Activated CD8-positive, alpha-beta memory T cell treated with anti-CD3 and anti-CD28 coated beads, Interleukin-2, amount 50 U/mL, for 24 hours (primary cell): ENCODE data around the gene SESN1.
"Not testable (repeated sequence)": the region's sequence is repeated elsewhere in the genome, so short reads cannot be mapped to it uniquely, and the experiment has no call there.

ENCODE experiments used
- DNase-seq: peaks from one replicate; pipeline ENCODE4 v3.0.0-alpha.2; 2020; ENCODE audit errors: extremely low read depth

Gene SESN1

DNA sequence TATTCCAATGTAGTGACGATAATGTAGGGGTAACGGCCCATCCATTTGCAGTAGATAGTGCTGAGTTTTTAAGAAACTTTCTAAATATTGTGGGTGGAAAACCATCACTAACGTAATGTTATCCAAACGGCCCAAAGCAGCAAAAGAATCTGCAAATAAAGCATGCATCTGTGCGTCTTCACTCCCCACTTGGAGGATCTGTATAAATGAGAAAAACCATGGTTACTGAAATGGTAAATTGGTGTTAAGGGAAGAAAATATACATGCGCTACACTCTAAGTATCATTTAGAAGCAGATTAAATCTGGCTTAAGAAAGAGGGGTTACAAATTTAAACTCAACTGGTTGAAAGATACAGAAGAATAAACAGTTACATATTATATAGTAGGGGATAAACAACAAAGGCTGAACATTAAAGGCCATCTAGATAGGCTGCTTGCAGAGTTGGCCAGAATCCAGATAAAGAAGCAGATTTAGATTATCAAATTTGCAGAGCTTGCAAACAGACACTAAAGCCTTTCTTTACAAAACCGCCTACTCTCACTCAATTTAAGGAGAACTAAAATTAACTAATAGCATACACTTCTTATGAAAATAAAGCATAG is 93.3 kb downstream of the SESN1 start:
- no peak for DNase-seq

- DNase-seq = no peak
These were observed 94.4 kb downstream of the SESN1 start for GRCh38 chr6:109000289-109000688.

DNA sequence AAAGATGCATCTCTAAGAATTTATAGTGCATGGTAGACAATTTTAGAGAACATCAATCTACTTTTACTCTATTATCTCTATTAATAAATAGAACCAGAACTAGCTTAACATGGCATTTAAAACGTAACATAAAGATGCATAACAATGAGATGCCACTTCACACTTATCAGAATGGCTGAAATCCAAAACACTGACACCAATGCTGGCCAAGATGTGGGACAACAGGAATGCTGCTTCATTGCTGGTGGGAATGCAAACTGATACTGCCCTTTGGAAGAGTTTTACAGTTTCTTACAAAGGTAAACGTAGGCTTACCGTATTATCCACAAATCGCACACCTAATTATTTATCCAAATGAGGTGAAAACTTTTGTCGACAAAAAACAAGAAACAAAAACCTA is 95.2 kb downstream of the SESN1 start:
- DNase-seq = no peak

DNA sequence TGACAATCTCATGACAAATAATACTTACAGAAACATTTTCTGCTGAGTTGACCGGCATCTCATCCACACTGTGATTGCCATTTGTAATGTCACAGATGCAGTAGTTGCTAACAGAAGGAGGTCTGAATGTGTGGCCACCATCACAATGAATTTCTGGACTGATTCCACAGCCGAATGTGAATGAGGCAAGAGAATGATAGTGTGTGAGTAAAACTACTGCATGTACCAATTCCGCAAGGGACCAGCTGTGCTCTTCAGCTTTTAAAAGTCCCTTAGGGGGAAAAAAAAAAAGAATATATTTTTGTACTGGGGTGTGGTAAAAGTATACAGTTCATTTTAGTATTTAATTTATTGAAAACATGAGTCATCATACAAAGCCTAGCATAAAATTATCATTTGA is 96.2 kb downstream of the SESN1 start:
- DNase-seq = no peak

DNA sequence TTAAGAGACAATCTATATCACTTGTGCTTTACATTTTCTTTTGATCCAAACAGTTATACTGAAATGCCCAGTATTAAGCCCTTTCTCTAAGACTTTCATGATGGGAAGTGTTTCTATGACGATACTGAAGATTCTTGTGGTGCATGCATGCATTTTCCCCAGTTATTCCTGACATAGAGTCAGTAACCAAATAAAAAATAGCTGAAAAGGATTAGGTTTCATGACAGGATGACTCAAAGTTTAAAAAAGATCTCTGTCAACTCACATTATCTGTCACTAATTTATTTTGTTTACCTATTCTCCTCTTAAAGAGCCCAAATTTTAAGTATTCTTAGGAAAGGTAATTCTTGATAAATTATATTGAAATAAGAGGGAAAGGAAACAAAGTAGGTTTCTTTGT is 98.4 kb downstream of the SESN1 start:
- no peak for DNase-seq

DNA sequence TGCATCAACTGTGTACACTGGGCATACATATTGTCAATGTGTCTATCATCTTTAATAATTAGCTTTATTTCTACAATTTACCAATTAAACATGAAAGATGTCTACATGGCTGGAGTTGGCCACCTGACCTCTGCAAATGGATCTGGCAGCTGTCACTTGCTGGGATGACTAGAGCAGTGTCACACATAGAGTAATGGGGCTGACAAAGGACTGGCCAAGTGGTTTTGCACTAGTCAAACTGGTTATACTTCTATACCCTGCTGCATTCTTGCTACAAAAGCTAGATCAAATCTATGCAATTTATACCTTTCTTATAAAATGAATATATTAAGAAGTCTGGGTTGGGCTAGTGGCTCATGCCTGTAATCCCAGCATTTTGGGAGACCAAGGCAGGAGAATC is 99.3 kb downstream of the SESN1 start:
- DNase-seq = no peak

- DNase-seq = no peak
These were observed 100.8 kb downstream of the SESN1 start for GRCh38 chr6:108993876-108994275.

DNA sequence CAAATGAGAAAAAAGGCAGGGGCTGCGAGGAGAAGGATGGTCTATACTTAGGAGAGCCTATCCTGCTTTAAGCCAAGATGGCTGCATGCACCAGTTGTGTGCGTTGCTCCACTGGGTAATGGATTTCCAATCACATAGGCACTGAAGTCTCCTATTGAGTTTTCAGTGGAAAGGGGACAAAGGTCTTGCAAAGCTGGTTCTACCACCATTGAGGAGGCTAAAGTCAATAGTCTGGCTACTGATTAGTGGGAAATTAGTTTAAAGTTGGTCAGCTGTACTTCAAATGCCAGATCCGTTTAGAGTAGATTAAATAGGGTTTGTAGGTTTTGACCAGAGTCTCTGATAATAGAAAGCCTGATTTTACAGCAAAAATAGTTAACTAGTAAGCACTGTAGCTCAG is 104.9 kb downstream of the SESN1 start:
- no peak for DNase-seq

DNA sequence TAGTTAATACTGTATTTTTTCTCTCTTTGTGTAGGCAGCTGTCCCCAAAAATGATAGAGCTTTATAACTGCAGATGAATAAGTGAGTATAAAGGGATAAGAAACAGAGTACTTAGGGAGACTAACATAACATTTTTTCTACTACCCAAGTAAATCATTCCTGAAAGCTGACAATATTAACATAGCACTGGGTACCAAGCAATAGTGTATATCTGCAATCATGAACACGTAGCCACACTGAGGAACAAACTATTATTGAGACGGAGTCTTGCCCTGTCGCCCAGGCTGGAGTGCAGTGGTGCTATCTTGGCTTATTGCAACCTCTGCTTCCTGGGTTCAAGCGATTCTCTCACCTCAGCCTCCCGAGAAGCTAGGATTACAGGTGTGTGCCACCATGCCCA is 105.9 kb downstream of the SESN1 start:
- DNase-seq = no peak

DNA sequence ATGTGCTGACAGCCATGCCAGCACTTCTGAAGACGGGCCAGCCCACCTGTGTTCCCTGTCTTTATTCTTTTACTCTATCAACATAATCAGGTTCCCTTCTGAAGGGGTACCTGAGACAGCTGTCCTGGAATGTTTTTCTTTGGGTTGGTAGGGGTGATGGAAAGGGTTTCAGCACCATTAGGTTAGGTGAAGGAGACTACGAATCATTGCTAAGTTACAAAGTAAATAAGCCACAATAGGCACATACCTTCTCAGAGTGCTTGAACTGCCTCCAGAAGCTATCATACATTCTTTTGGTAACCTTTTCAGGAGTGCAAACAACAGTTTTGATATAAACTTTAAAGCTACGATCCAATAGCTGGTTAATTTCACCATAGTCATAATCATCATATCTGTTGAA is 106.3 kb downstream of the SESN1 start:
- DNase-seq = no peak

GRCh38 chr6:108987156-108987555 is 107.5 kb downstream of the SESN1 start:
- DNase-seq = no peak

- DNase-seq = no peak
These were observed 109.3 kb downstream of the SESN1 start for GRCh38 chr6:108985301-108985700.

DNA sequence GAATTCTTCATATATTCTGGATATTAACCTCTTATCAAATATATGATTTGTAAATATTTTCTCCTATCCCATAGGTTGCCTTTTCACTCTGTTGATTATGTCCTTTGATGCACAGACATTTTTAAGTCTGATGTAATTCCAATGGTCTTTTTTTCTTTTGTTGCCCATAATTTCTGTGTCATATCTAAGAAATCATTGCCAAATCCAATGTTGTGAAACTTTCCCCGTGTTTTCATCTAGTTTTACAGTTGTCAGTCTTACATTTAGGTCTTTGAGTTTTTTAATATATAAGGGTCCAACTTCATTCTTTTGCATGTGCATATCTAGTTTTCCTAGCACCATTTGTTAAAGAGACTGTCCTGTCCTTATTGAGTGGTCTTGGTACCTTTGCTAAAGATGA is 111.5 kb downstream of the SESN1 start:
- DNase-seq = no peak

DNA sequence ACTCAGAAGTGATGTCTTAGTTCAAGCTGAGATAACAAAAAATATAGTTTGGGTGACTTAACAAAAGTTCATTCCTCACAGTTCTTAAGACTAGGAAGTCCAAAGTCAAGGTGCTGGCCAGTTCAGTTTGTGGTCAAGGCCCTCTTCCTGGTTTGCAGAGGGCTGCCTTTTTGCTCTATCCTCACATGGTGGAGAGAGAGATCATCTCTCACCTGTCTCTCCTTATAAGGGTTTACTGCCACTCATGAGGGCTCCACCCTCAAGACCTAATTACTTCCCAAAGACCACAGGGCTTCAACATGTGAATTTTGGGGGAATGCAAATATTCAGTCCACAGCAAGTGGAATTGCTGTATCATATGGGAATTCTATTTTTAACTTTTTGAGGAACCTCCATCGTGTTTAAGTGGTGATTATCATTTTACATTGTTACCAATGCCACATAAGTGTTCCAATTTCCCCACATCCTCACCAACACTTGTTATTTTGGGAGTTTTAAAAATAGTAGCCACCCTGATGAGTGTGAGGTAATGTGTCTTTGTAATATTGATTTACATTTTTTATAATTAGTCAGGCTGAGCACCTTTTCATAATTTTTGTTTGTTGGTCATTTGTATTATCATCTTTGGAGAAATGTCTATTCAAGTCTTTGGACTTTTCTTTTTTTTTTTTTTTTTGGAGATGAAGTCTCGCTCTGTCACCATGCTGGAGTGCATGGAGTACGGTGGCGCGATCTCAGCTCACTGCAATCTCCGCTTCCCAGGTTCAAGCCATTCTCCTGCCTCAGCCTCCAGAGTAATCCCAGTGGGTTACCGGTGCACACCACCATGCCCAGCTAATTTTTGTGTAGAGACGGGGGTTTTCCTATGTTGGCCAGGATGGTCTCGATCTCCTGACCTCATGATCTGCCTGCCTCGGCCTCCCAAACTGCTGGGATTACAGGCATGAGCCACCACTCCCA is 112.2 kb downstream of the SESN1 start:
- DNase-seq = no peak

DNA sequence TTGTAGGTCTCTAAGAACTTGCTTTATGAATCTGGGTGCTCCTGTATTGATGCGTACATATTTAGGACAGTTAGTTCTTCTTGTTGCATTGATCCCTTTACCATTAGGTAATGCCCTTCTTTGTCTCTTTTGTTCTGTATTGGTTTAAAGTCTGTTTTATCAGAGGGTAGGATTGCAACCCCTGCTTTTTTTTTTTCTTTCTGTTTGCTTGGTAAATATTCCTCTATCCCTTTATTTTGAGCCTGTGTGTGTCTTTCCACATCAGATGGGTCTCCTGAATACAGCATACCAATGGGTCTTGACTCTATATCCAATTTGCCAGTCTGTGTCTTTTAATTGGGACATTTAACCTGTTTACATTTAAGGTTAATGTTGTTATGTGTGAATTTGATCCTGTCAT is 116.0 kb downstream of the SESN1 start:
- DNase-seq = not testable (repeated sequence)

DNA sequence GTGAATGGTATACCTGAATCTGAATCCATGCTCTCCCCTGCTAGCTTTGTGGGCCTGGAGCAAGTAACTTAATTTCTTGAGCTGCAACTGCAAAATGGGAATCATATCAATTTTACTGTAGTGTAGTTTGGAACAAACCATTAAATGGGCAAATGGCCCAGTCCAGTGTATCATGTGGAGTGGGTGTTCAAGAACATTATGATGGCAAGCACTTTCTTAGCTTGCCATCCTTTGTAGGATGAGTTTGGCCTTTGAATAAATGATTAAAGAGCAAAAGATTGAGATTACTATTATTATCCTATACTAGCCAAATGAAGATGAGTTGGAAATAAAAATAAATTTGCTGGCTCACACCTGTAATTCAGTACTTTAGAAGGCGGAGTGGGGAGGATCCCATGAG is 120.4 kb downstream of the SESN1 start:
- DNase-seq = no peak

- DNase-seq = no peak
These were observed 124.9 kb downstream of the SESN1 start for GRCh38 chr6:108969776-108970175.

DNA sequence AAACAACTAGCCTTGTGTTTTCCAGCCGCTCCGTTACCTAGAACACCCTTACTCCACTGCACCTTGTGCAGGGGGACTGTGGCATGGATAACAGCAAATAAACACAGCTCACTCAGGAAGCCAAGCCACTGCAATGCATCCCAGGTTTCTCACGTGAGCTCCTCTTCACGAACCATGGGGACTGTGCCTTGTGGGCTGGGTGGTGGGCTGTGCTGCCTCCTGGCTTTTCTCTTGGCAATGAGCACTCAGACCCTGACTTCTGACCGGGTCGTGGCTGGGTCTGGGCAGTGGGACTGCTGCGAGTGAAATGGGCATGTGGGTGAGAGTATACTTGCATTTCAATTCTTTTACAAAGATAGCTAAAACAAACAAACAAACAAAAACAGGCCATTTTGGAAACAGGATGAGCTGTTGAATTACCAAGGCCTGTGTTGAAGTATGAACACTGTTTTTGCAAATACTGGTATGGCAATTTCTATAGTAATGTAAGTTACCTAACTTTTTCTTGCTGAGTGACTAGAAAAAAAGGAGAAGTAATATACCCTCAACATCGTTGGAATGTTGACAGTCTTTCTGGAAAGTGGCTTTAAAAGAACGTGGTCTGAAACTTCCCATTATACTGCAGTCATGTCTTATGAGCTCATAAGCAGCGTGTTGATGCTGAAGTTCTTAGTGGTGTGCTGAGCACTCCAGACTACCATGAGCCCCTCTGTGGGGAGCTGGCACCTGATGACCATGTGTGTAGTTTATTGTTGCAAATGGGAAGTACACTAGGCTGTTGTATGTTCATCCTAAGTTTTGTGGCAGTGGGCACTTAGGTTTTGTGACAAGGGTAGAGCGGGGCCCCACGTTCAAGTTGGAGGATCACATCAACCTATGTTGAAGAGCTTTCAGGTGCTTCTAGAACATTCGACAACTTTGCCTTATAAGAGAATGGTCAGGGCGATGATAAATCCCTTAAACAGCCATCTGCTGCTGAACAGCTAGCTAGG is 126.0 kb downstream of the SESN1 start:
- DNase-seq = no peak

DNA sequence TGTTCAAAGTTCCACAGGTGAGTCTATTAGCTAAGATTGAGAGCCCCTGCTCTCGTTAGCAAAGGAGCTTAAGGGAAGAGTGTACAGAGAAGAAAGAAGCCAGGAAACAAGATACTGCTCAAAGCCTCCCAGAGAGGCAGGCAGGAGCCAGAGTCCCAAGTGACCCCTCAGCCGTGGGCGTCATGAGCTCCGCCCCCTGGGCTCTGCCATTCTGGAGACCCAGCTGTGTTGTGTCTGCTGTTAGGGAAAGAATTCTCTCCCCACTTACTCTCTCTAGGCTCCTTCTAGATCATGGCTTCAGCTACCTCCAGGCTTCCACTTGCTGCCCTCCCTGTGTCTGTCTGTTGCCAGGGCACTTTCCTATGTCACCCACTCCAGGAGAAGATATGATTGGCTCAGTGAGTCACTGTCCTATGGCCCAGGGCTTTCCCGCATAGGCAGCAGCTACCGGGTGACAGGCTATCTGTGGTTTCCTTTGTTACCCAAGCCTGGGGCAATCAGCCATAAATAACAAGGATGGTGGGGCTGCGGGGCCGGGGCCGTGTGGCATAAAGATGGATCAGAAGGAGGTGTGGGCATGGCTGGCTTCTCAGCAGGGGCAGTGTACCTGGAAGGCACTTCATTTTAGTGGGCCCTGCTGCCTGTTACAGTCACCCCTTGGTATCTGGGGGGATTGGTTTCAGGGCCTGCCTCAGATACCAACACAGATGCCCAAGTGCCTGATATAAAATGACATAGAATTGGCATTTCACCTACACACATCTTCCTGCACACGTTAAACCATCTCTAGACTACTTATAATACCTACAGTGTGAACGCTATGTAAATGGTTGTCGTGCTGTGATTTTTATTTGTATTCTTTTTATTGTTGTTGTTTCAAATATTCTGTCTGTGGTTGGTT is 127.5 kb downstream of the SESN1 start:
- DNase-seq = no peak

- DNase-seq = no peak
These were observed 128.4 kb downstream of the SESN1 start for GRCh38 chr6:108966251-108966650.

GRCh38 chr6:108961985-108962384 is 132.7 kb downstream of the SESN1 start:
- no peak for DNase-seq
